ENCODE measurements around the gene SORL1. TPM values are rescaled to one million over a fixed set of nuclear protein-coding genes. Genes with fewer than 3 reads are reported as not detected.

The SORL1 gene
- total RNA-seq, 4 donors from 2014 or later: 7.1 to 12.6 (median 10.6) TPM

DNA sequence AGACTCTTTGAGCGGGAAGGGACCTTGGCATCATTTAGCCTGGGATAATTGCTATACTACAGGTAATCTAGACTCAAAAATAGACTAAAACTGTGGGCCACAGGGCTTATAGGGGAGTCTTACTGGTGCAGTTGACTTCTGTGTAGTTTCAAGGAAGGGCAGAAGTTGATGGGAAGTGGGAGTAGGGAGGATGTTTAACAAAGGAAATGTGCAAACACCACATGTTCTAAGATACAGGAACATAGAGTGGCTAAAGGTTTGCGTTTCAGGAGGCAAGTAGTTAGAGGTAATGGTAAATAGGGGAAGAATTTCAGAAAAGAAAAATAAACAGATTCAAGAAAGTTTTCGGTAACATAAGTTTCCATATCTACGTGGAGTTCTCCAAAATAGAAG lies 14.4 kb upstream of the SORL1 start:
- WGBS, 2 donors (ENCODE audit: low coverage in 1 of 2): 81% methylated on average over 4 of the region's 4 CpGs
- no peak for ATAC-seq
- H3K9me3 ChIP-seq: no peaks in the 10 kb centered on the region
- H3K27ac ChIP-seq: no peak overlapping the region
- H3K27me3 ChIP-seq: no peaks in the 10 kb centered on the region
- H3K4me1 ChIP-seq: peaks cover 0 to 8% (median 0%) of the 10 kb centered on the region in 3 donors
- H3K36me3 ChIP-seq: no peaks in the 10 kb centered on the region
- H3K4me3 ChIP-seq: no peak overlapping the region
- TF ChIP-seq EP300 (IDR thresholded peaks at IDR 0.05) (no peak), POLR2A (IDR thresholded peaks at IDR 0.05) (no peak), POLR2AphosphoS5 (IDR thresholded peaks at IDR 0.05) (no peak)
- TF ChIP-seq, protein P1, sequence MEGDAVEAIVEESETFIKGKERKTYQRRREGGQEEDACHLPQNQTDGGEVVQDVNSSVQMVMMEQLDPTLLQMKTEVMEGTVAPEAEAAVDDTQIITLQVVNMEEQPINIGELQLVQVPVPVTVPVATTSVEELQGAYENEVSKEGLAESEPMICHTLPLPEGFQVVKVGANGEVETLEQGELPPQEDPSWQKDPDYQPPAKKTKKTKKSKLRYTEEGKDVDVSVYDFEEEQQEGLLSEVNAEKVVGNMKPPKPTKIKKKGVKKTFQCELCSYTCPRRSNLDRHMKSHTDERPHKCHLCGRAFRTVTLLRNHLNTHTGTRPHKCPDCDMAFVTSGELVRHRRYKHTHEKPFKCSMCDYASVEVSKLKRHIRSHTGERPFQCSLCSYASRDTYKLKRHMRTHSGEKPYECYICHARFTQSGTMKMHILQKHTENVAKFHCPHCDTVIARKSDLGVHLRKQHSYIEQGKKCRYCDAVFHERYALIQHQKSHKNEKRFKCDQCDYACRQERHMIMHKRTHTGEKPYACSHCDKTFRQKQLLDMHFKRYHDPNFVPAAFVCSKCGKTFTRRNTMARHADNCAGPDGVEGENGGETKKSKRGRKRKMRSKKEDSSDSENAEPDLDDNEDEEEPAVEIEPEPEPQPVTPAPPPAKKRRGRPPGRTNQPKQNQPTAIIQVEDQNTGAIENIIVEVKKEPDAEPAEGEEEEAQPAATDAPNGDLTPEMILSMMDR (IDR thresholded peaks at IDR 0.05): no peak

DNA sequence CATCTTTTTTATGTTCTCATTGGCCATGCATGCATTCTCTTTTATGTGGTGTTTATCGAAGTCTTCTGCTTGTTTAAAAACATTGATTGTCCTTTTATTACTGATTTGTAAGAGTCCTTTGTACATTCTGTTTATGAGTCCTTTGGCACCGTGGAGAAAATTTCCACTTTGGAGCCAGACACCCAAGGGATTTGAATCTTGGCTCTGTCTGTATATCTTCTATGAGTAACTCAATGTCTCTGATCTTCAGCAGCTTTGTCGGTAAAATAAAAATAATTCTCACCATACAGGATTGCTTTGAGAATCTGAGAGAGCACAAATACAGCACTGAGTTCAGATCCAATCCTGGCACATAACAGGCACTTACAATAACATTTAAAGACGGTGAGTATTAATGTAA lies 12.8 kb upstream of the SORL1 start:
- H3K4me3 ChIP-seq: no peak overlapping the region
- H3K4me1 ChIP-seq: peaks cover 0 to 8% (median 0%) of the 10 kb centered on the region in 3 donors
- no peaks in the 10 kb centered on the region for H3K36me3 ChIP-seq
- no peaks in the 10 kb centered on the region for H3K27me3 ChIP-seq
- H3K9me3 ChIP-seq: no peaks in the 10 kb centered on the region
- ATAC-seq: no peak
- H3K27ac ChIP-seq: no peak overlapping the region
- WGBS, 2 donors (ENCODE audit: low coverage in 1 of 2): 28 to 35% methylated on average over 4 of the region's 4 CpGs
- no peak for TF ChIP-seq EP300 (IDR thresholded peaks at IDR 0.05)
- TF ChIP-seq POLR2AphosphoS5 (IDR thresholded peaks at IDR 0.05): no peak
- TF ChIP-seq, protein P1 (IDR thresholded peaks at IDR 0.05): no peak
- no peak for TF ChIP-seq POLR2A (IDR thresholded peaks at IDR 0.05)

DNA sequence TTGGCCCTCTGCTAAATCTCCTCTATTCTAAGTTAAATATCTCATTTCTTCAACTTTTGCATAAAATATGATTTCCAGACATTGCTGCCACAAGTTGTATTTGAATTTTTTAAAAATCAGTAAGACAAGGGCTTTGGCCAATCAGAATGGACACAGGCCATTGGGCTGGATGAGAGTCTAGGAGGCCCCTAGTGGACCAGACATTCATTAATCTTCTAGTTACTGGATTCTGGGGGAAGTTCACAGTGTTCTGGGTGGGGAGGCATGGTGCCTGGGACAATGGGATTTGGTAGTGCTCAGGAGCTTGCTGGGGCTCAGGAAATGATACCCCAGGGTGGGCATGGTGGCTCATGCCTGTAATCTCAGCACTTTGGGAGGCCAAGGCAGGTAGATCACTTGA lies 12.4 kb upstream of the SORL1 start:
- peaks cover 0 to 8% (median 0%) of the 10 kb centered on the region in 3 donors for H3K4me1 ChIP-seq
- H3K27me3 ChIP-seq: no peaks in the 10 kb centered on the region
- no peak overlapping the region for H3K27ac ChIP-seq
- no peak for ATAC-seq
- H3K36me3 ChIP-seq: no peaks in the 10 kb centered on the region
- no peak overlapping the region for H3K4me3 ChIP-seq
- no peaks in the 10 kb centered on the region for H3K9me3 ChIP-seq
- no peak for TF ChIP-seq POLR2A (IDR thresholded peaks at IDR 0.05)

DNA sequence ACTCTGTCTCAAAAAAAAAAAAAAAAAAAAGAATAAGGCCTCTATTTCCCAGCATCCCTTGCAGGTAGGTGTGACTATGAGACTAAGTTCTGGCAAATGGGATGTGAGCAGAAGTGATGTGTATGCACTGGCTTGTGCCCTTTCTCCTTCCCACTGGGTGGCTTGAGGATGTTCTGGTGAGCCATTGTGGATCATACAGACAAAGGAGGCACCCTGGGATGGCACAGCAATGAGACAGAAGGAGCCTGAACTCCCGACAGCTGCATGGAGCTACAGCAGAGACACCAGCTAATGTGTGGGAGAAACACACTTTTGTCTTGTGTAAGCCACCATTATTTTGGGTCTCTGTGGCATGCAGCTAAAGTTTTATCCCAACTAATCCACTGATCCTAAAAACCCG lies 10.6 kb upstream of the SORL1 start:
- WGBS, 2 donors (ENCODE audit: low coverage in 1 of 2): 43 to 80% methylated on average over 1 to 2 of the region's 2 CpGs
- Histone ChIP-seq H3K9me3 (no peaks in the 10 kb centered on the region), H3K36me3 (no peaks in the 10 kb centered on the region), H3K4me3 (no peak overlapping the region), H3K27ac (no peak overlapping the region), H3K4me1 (peaks cover 0 to 8% (median 0%) of the 10 kb centered on the region in 3 donors), H3K27me3 (no peaks in the 10 kb centered on the region)
- TF ChIP-seq POLR2AphosphoS5 (IDR thresholded peaks at IDR 0.05): no peak
- no peak for TF ChIP-seq EP300 (IDR thresholded peaks at IDR 0.05)
- no peak for TF ChIP-seq POLR2A (IDR thresholded peaks at IDR 0.05)
- TF ChIP-seq, protein P1 (IDR thresholded peaks at IDR 0.05): no peak
- no peak for ATAC-seq

DNA sequence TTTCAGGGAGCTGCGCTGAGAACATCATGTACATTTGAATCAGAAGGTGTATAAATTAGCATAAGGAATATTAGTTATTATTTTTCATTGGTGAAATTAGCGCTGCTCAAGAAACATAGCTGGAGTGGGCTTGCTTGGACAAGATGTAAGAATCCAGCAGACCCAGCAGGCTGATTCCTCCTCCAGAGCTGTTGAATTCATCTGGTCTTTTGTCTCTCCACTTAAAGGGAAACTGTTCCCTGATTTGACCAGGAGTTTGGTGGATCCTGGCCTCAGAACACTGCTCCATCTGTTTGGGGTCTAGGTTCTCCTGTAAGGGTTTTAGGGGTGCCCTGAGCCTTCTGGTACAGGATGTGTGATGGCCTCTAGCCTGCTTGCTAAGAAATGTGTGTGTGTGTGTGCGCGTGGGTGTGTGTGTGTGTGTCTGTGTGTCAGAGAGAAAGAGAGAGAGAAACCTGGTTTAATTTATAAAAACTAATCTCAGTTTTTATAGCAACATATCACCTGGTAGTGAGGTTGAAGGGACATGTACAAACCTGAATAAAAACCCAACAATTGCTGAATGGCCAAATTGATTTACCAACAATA lies 8.3 kb upstream of the SORL1 start:
- H3K4me3 ChIP-seq: no peak overlapping the region
- ATAC-seq: no peak
- no peaks in the 10 kb centered on the region for H3K9me3 ChIP-seq
- H3K27me3 ChIP-seq: no peaks in the 10 kb centered on the region
- WGBS, 2 donors (ENCODE audit: low coverage in 1 of 2): 94% methylated on average over 2 to 4 of the region's 4 CpGs
- H3K36me3 ChIP-seq: no peaks in the 10 kb centered on the region
- H3K4me1 ChIP-seq: peaks cover 0 to 8% (median 0%) of the 10 kb centered on the region in 3 donors
- H3K27ac ChIP-seq: no peak overlapping the region
- no peak for TF ChIP-seq POLR2A (IDR thresholded peaks at IDR 0.05)
- TF ChIP-seq, protein P1 (IDR thresholded peaks at IDR 0.05): no peak
- no peak for TF ChIP-seq EP300 (IDR thresholded peaks at IDR 0.05)
- no peak for TF ChIP-seq POLR2AphosphoS5 (IDR thresholded peaks at IDR 0.05)

All from gastroesophageal sphincter (tissue), 4 donors.